ENCODE measurements around the gene BCAM.

BCAM gene

GRCh38 chr19:44807162-44807561 is 1.7 kb upstream of the BCAM start:
- Histone ChIP-seq H3K4me2 (no peak overlapping the region), H4K20me1 (no peaks in the 10 kb centered on the region), H3K36me3 (no peaks in the 10 kb centered on the region), H3K4me3 (no peak overlapping the region), H3K4me1 (peaks cover 34% of the 10 kb centered on the region), H3K9ac (no peak overlapping the region), H3K27me3 (no peaks in the 10 kb centered on the region), H3K27ac (no peak overlapping the region), H3K9me3 (no peaks in the 10 kb centered on the region)
- no peak for TF ChIP-seq Cebpa-rat (IDR thresholded peaks at IDR 0.05)

GRCh38 chr19:44807652-44808462 is 1.0 kb upstream of the BCAM start:
- Histone ChIP-seq H3K9me3 (no peaks in the 10 kb centered on the region), H3K9ac (no peak overlapping the region; the same call in 1 of the 2 replicates), H3K27me3 (no peaks in the 10 kb centered on the region), H3K36me3 (no peaks in the 10 kb centered on the region), H3K4me2 (peak overlapping the region; percentile 98), H3K27ac (no peak overlapping the region), H3K4me1 (peaks cover 34% of the 10 kb centered on the region), H3K4me3 (no peak overlapping the region), H4K20me1 (no peaks in the 10 kb centered on the region)
- no peak for TF ChIP-seq Cebpa-rat (IDR thresholded peaks at IDR 0.05)

GRCh38 chr19:44809577-44810233 is 802 bp downstream of the BCAM start:
- peaks cover 25% of the 10 kb centered on the region for H3K4me1 ChIP-seq
- peak overlapping the region; percentile 98 for H3K4me2 ChIP-seq
- H3K4me3 ChIP-seq = peak overlapping the region; percentile 70
- no peaks in the 10 kb centered on the region for H3K27me3 ChIP-seq
- no peaks in the 10 kb centered on the region for H3K9me3 ChIP-seq
- H3K9ac ChIP-seq = peak overlapping the region; percentile 77
- H3K36me3 ChIP-seq = peaks cover 13% of the 10 kb centered on the region; the same call in 1 of the 2 replicates
- H3K27ac ChIP-seq = peak overlapping the region; percentile 72
- TF ChIP-seq Cebpa-rat (IDR thresholded peaks at IDR 0.05) = no peak
- no peaks in the 10 kb centered on the region for H4K20me1 ChIP-seq

GRCh38 chr19:44810234-44811121 is 1.6 kb downstream of the BCAM start:
- peak overlapping the region; percentile 48 for H3K4me2 ChIP-seq
- TF ChIP-seq Cebpa-rat (IDR thresholded peaks at IDR 0.05) = no peak
- no peak overlapping the region for H3K9ac ChIP-seq
- H3K9me3 ChIP-seq = no peaks in the 10 kb centered on the region
- no peak overlapping the region for H3K4me3 ChIP-seq
- no peaks in the 10 kb centered on the region for H3K27me3 ChIP-seq
- H4K20me1 ChIP-seq = no peaks in the 10 kb centered on the region
- H3K36me3 ChIP-seq = peaks cover 13% of the 10 kb centered on the region; the same call in 1 of the 2 replicates
- H3K27ac ChIP-seq = no peak overlapping the region
- H3K4me1 ChIP-seq = peaks cover 25% of the 10 kb centered on the region

- TF ChIP-seq Cebpa-rat (IDR thresholded peaks at IDR 0.05) = no peak
- Histone ChIP-seq H3K27ac (no peak overlapping the region), H3K4me1 (peaks cover 25% of the 10 kb centered on the region), H3K4me3 (no peak overlapping the region), H3K27me3 (no peaks in the 10 kb centered on the region), H3K9ac (no peak overlapping the region), H3K36me3 (peaks cover 13% of the 10 kb centered on the region; the same call in 1 of the 2 replicates), H3K9me3 (no peaks in the 10 kb centered on the region), H3K4me2 (no peak overlapping the region), H4K20me1 (no peaks in the 10 kb centered on the region)
Observed at GRCh38 chr19:44811122-44811419, 2.2 kb downstream of the BCAM start.

- Histone ChIP-seq H3K4me2 (no peak overlapping the region), H3K4me3 (no peak overlapping the region), H3K9ac (no peak overlapping the region), H3K27me3 (no peaks in the 10 kb centered on the region), H4K20me1 (no peaks in the 10 kb centered on the region), H3K36me3 (peaks cover 13% of the 10 kb centered on the region; the same call in 1 of the 2 replicates), H3K27ac (no peak overlapping the region), H3K9me3 (no peaks in the 10 kb centered on the region), H3K4me1 (peaks cover 25% of the 10 kb centered on the region)
- TF ChIP-seq Cebpa-rat (IDR thresholded peaks at IDR 0.05) = no peak
Observed at GRCh38 chr19:44812142-44812718, 3.3 kb downstream of the BCAM start.

- H3K4me2 ChIP-seq = no peak overlapping the region
Observed at GRCh38 chr19:44813070-44813840, 4.4 kb downstream of the BCAM start.

GRCh38 chr19:44813841-44814470 is 5.1 kb downstream of the BCAM start:
- Histone ChIP-seq H3K36me3 (peaks cover 13% of the 10 kb centered on the region; the same call in 1 of the 2 replicates), H3K4me2 (no peak overlapping the region), H3K4me3 (no peak overlapping the region), H3K9ac (no peak overlapping the region), H4K20me1 (no peaks in the 10 kb centered on the region), H3K4me1 (peaks cover 12% of the 10 kb centered on the region), H3K9me3 (no peaks in the 10 kb centered on the region), H3K27ac (no peak overlapping the region), H3K27me3 (no peaks in the 10 kb centered on the region)
- no peak for TF ChIP-seq Cebpa-rat (IDR thresholded peaks at IDR 0.05)

More at GRCh38 chr19:44813070-44813840, 4.4 kb downstream of the BCAM start:
- Histone ChIP-seq H3K4me3 (no peak overlapping the region), H3K27me3 (no peaks in the 10 kb centered on the region), H3K9ac (no peak overlapping the region), H3K36me3 (peaks cover 13% of the 10 kb centered on the region; the same call in 1 of the 2 replicates), H3K9me3 (no peaks in the 10 kb centered on the region), H3K27ac (no peak overlapping the region), H4K20me1 (no peaks in the 10 kb centered on the region), H3K4me1 (peaks cover 17% of the 10 kb centered on the region)
- no peak for TF ChIP-seq Cebpa-rat (IDR thresholded peaks at IDR 0.05)
